Cerebellar cortex (tissue), 1 donor: ENCODE measurements around the gene ZCCHC18.
A peak's percentile ranks its signal among the peaks of the same experiment; 100 is the strongest.
"Not testable (repeated sequence)": the region's sequence is repeated elsewhere in the genome, so short reads cannot be mapped to it uniquely, and the experiment has no call there.

Source experiments
- DNase-seq: peaks from one replicate; pipeline ENCODE4 v3.0.0-alpha.2; 2015; ENCODE audit warnings: low spot score

The ZCCHC18 gene

GRCh38 chrX:104112326-104112951, at the start of gene ZCCHC18:
Gene ZCCHC18, plus strand, starts transcription at chrX:104112523. Its CDS starts 1,589 bp downstream, at chrX:104114112.
- DNase-seq: peak; percentile 48

GRCh38 chrX:104062636-104063035, 49.7 kb upstream of the ZCCHC18 start:
- DNase-seq: not testable (repeated sequence)

- not testable (repeated sequence) for DNase-seq
Observed at GRCh38 chrX:104075778-104076445, 36.4 kb upstream of the ZCCHC18 start, which contains the start of gene TMSB15C. Gene TMSB15C, minus strand, starts transcription at chrX:104076236.

- DNase-seq: not testable (repeated sequence)
Observed at GRCh38 chrX:104077854-104078253, 34.5 kb upstream of the ZCCHC18 start.

GRCh38 chrX:104084063-104084462, 28.3 kb upstream of the ZCCHC18 start:
- DNase-seq: no peak

- DNase-seq: no peak
Observed at GRCh38 chrX:104084534-104085277, 27.6 kb upstream of the ZCCHC18 start.

GRCh38 chrX:104085477-104085876, 26.8 kb upstream of the ZCCHC18 start:
- no peak for DNase-seq

- DNase-seq: no peak
Observed at GRCh38 chrX:104085919-104086318, 26.4 kb upstream of the ZCCHC18 start.

- DNase-seq: peak; percentile 89
Observed at GRCh38 chrX:104098151-104098808, 14.0 kb upstream of the ZCCHC18 start.

- no peak for DNase-seq
Observed at GRCh38 chrX:104098919-104099318, 13.4 kb upstream of the ZCCHC18 start.

GRCh38 chrX:104104676-104105075, 7.6 kb upstream of the ZCCHC18 start:
- no peak for DNase-seq

- no peak for DNase-seq
Observed at GRCh38 chrX:104105330-104106262, 6.7 kb upstream of the ZCCHC18 start.

GRCh38 chrX:104108955-104109354, 3.4 kb upstream of the ZCCHC18 start:
- no peak for DNase-seq

- DNase-seq: not testable (repeated sequence)
Observed at GRCh38 chrX:104110491-104111240, 1.7 kb upstream of the ZCCHC18 start.

- DNase-seq: peak; percentile 81
Observed at GRCh38 chrX:104113222-104113965, 1.1 kb downstream of the ZCCHC18 start.

GRCh38 chrX:104117759-104118158, 5.4 kb downstream of the ZCCHC18 start:
- DNase-seq: no peak

- DNase-seq: no peak
Observed at GRCh38 chrX:104118765-104119164, 6.4 kb downstream of the ZCCHC18 start.

GRCh38 chrX:104122829-104123228, 10.5 kb downstream of the ZCCHC18 start:
- no peak for DNase-seq

- DNase-seq: no peak
Observed at GRCh38 chrX:104126856-104127255, 14.5 kb downstream of the ZCCHC18 start.

GRCh38 chrX:104130808-104131207, 18.5 kb downstream of the ZCCHC18 start:
- no peak for DNase-seq
